Colonic mucosa (tissue), 4 donors: ENCODE results near the gene RPL41. TPM values are rescaled to one million over a fixed set of nuclear protein-coding genes. Genes with fewer than 3 reads are reported as not detected.

Experiments used
- DNase-seq: peaks from one replicate; pipeline ENCODE4 v3.0.0-alpha.2; 2020
- H3K27ac ChIP-seq: fragments of 200-600 bp; one replicate; pipeline ENCODE4 v1.8.0; 2021
- H3K27me3 ChIP-seq: fragments of 200-600 bp; one replicate; pipeline ENCODE4 v1.8.0; 2021
- H3K36me3 ChIP-seq: fragments of 200-600 bp; one replicate; pipeline ENCODE4 v1.8.0; 2021
- H3K4me1 ChIP-seq: fragments of 200-600 bp; one replicate; pipeline ENCODE4 v1.8.0; 2021; ENCODE audit warnings: mild to moderate bottlenecking
- H3K4me3 ChIP-seq: fragments of 200-600 bp; one replicate; pipeline ENCODE4 v1.8.0; 2021
- H3K9ac ChIP-seq, 2 donors: one replicate each; pipeline ENCODE4 v1.7.0; 2013; ENCODE audit warnings: control low read depth in 2 of 2, low read depth in 2 of 2, low read length in 2 of 2
- H3K9me3 ChIP-seq: fragments of 200-600 bp; one replicate; pipeline ENCODE4 v1.8.0; 2021
- CTCF ChIP-seq: fragments of 200-600 bp; IDR thresholded peaks from one replicate; pipeline ENCODE4 v1.8.0; 2022; ENCODE audit warnings: antibody characterized with exemption, mild to moderate bottlenecking
- intact Hi-C: fragments of 100-400 bp; cut with DNase I; formaldehyde crosslinking; loops from one replicate; pipeline ENCODE4 v1.14.1; 2022
- total RNA-seq, 2 donors: library from RNA; stranded (reverse); fragmentation: NEBNext Ultra II Directional in 1 of 2; extraction: Animal tissue kit (Norgen Biotek cat#: 25700) in 1 of 2; gene quantifications; one replicate each; pipeline ENCODE4 v1.2.1, GENCODE V29; 2021
- donor health status: healthy.
- donor health status: DM: no; HTN: no; CAD: no.
- donor health status: DM: no; HTN: no; CAD: no.

RPL41 gene
- total RNA-seq, 2 donors from 2014 or later = 3,248 to 3,669 TPM

- Histone ChIP-seq H3K4me3 (peak overlapping the region; percentile 76), H3K27me3 (no peaks in the 10 kb centered on the region), H3K9ac (peak overlapping the region; percentile 61 to 100), H3K36me3 (peaks cover 13% of the 10 kb centered on the region), H3K27ac (peak overlapping the region; percentile 94), H3K9me3 (no peaks in the 10 kb centered on the region), H3K4me1 (peaks cover 8% of the 10 kb centered on the region)
- peak; percentile 33 for TF ChIP-seq CTCF
- peak; percentile 84 for DNase-seq
- intact Hi-C loops = no loop called here
Measured at GRCh38 chr12:56157201-56158028, 41.0 kb downstream of the RPL41 start.

GRCh38 chr12:56158029-56158925 lies 41.8 kb downstream of the RPL41 start, which contains the start of gene MYL6:
MYL6 (plus strand) TSS chr12:56158359; CDS start chr12:56158402, 43 bp downstream.
- intact Hi-C loops = no loop called here
- TF ChIP-seq CTCF = no peak
- H3K4me1 ChIP-seq = peaks cover 8% of the 10 kb centered on the region

GRCh38 chr12:56158926-56159461 lies 42.6 kb downstream of the RPL41 start:
- H3K4me1 ChIP-seq = peaks cover 8% of the 10 kb centered on the region

More at GRCh38 chr12:56158029-56158925, 41.8 kb downstream of the RPL41 start, which contains the start of gene MYL6:
- Histone ChIP-seq H3K9me3 (no peaks in the 10 kb centered on the region), H3K36me3 (peaks cover 13% of the 10 kb centered on the region), H3K9ac (peak within 1 kb of the TSS; percentile 93 to 100), H3K4me3 (peak within 1 kb of the TSS; percentile 76), H3K27ac (peak within 1 kb of the TSS; percentile 96), H3K27me3 (no peaks in the 10 kb centered on the region)
- DNase-seq = peak; percentile 98

GRCh38 chr12:56159482-56160192 lies 43.2 kb downstream of the RPL41 start:
- Histone ChIP-seq H3K36me3 (peaks cover 13% of the 10 kb centered on the region), H3K9ac (peak overlapping the region; percentile 93 to 100), H3K9me3 (no peaks in the 10 kb centered on the region), H3K27ac (peak overlapping the region; percentile 96), H3K4me3 (peak overlapping the region; percentile 76), H3K4me1 (peaks cover 8% of the 10 kb centered on the region), H3K27me3 (no peaks in the 10 kb centered on the region)
- DNase-seq = no peak
- intact Hi-C loops = loop anchor here (5.0 kb wide), 1 partner anchor 32 kb away; the partner anchor contains the start of gene ESYT1
- no peak for TF ChIP-seq CTCF

More at GRCh38 chr12:56158926-56159461, 42.6 kb downstream of the RPL41 start:
- intact Hi-C loops = no loop called here
- peak; percentile 92 for DNase-seq
- Histone ChIP-seq H3K27me3 (no peaks in the 10 kb centered on the region), H3K27ac (peak overlapping the region; percentile 96), H3K4me3 (peak overlapping the region; percentile 76), H3K9me3 (no peaks in the 10 kb centered on the region), H3K9ac (peak overlapping the region; percentile 93 to 100), H3K36me3 (peaks cover 13% of the 10 kb centered on the region)
- TF ChIP-seq CTCF = no peak
